Measurements from ENCODE around the gene HEY2. TPM values are rescaled to one million over a fixed set of nuclear protein-coding genes. Genes with fewer than 3 reads are reported as not detected.
A peak's percentile ranks its signal among the peaks of the same experiment; 100 is the strongest.

Gene HEY2
- total and polyA plus RNA-seq, 2 donors (not counting 1 experiment from before 2014, with no cell fraction given), result not detected

DNA sequence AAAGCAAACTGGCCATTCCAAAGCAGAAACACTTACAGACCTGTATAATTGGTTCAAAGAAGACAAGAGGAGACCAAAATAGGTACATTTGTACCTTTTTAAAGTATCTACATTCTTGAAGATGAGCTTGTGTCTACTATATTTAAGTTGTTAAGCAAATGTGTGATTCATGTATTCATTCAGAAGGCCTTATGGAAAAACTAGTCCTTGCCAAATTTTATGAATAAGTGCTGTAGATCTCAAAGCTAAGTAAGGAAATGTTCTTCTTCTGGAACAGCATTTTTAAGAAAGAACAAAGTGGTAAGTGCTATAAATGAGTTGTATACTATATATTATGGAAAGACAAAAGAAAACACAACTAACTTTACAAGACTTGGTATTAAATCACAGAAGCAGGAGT lies 22.2 kb upstream of the HEY2 start:
- Histone ChIP-seq H3K9ac (ENCODE audit: insufficient read depth, low read length) (no peak overlapping the region), H3K36me3 (ENCODE audit: control insufficient read depth, insufficient read depth, low read length) (no peaks in the 10 kb centered on the region), H3K4me2 (ENCODE audit: extremely low read depth, insufficient read depth, low read length) (no peak overlapping the region), H3K79me2 (ENCODE audit: control insufficient read depth, insufficient read depth, low read length) (no peaks in the 10 kb centered on the region), H3K4me3 (replicated peaks in 1 of 4; ENCODE audit: control extremely low read depth in 1 of 4, insufficient read depth in 1 of 4, low read depth in 3 of 4, low read length in 4 of 4) (no peak overlapping the region), H3K27me3 (ENCODE audit: control insufficient read depth, insufficient read depth, low read length) (no peaks in the 10 kb centered on the region), H4K20me1 (ENCODE audit: control insufficient read depth, extremely low read depth, insufficient read depth, low read length) (no peaks in the 10 kb centered on the region), H2AFZ (ENCODE audit: low read length) (no peak overlapping the region), H3K9me3 (ENCODE audit: control insufficient read depth, insufficient read depth, low read depth, low read length) (no peaks in the 10 kb centered on the region), H3K27ac (ENCODE audit: insufficient read depth, low read length) (no peak overlapping the region), H3K4me1 (ENCODE audit: control insufficient read depth, extremely low read depth, insufficient read depth, low read length) (no peaks in the 10 kb centered on the region)
- TF ChIP-seq EZH2 (IDR thresholded peaks at IDR 0.05; ENCODE audit: low read length, missing control alignments), result no peak
- TF ChIP-seq, protein P1, sequence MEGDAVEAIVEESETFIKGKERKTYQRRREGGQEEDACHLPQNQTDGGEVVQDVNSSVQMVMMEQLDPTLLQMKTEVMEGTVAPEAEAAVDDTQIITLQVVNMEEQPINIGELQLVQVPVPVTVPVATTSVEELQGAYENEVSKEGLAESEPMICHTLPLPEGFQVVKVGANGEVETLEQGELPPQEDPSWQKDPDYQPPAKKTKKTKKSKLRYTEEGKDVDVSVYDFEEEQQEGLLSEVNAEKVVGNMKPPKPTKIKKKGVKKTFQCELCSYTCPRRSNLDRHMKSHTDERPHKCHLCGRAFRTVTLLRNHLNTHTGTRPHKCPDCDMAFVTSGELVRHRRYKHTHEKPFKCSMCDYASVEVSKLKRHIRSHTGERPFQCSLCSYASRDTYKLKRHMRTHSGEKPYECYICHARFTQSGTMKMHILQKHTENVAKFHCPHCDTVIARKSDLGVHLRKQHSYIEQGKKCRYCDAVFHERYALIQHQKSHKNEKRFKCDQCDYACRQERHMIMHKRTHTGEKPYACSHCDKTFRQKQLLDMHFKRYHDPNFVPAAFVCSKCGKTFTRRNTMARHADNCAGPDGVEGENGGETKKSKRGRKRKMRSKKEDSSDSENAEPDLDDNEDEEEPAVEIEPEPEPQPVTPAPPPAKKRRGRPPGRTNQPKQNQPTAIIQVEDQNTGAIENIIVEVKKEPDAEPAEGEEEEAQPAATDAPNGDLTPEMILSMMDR (conservative IDR thresholded peaks at IDR 0.05 in 1 of 2, IDR thresholded peaks at IDR 0.05 in 1 of 2; ENCODE audit: low read depth in 1 of 2, low read length in 2 of 2), result no peak
- DNase-seq (ENCODE audit: low read depth in 2 of 2), result no peak

DNA sequence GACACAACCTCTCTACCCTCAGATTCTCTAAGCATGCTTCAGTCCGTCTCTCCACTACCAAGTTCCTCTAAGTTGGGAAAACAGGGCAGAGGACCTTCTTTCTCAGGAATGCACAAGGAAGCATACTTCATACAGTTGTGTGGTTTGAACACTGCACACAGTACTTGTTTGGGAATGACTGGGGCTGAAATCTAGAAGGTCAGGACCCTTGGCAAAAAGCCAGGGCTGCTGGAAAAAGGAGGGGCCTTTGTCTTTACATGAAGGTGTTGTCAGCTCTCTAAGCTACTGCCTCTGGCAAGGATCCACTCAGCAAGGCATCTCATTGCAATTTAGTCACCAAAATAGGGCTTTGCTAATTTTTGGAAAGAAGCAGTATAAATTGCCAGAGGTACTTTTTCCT lies 20.7 kb upstream of the HEY2 start:
- Histone ChIP-seq H4K20me1 (ENCODE audit: control insufficient read depth, extremely low read depth, insufficient read depth, low read length) (no peaks in the 10 kb centered on the region), H3K4me1 (ENCODE audit: control insufficient read depth, extremely low read depth, insufficient read depth, low read length) (no peaks in the 10 kb centered on the region), H3K79me2 (ENCODE audit: control insufficient read depth, insufficient read depth, low read length) (no peaks in the 10 kb centered on the region), H3K4me3 (replicated peaks in 1 of 4; ENCODE audit: control extremely low read depth in 1 of 4, insufficient read depth in 1 of 4, low read depth in 3 of 4, low read length in 4 of 4) (no peak overlapping the region), H3K4me2 (ENCODE audit: extremely low read depth, insufficient read depth, low read length) (no peak overlapping the region), H3K9me3 (ENCODE audit: control insufficient read depth, insufficient read depth, low read depth, low read length) (no peaks in the 10 kb centered on the region), H2AFZ (ENCODE audit: low read length) (no peak overlapping the region), H3K27me3 (ENCODE audit: control insufficient read depth, insufficient read depth, low read length) (no peaks in the 10 kb centered on the region), H3K36me3 (ENCODE audit: control insufficient read depth, insufficient read depth, low read length) (no peaks in the 10 kb centered on the region), H3K27ac (ENCODE audit: insufficient read depth, low read length) (no peak overlapping the region), H3K9ac (ENCODE audit: insufficient read depth, low read length) (no peak overlapping the region)
- DNase-seq (ENCODE audit: low read depth in 2 of 2), result peak in 1 of 2 donors; percentile 3
- no peak for TF ChIP-seq EZH2 (IDR thresholded peaks at IDR 0.05; ENCODE audit: low read length, missing control alignments)
- TF ChIP-seq, protein P1 (conservative IDR thresholded peaks at IDR 0.05 in 1 of 2, IDR thresholded peaks at IDR 0.05 in 1 of 2; ENCODE audit: low read depth in 1 of 2, low read length in 2 of 2), result no peak

- TF ChIP-seq, protein P1 (conservative IDR thresholded peaks at IDR 0.05 in 1 of 2, IDR thresholded peaks at IDR 0.05 in 1 of 2; ENCODE audit: low read depth in 1 of 2, low read length in 2 of 2), result no peak
- no peak for TF ChIP-seq EZH2 (IDR thresholded peaks at IDR 0.05; ENCODE audit: low read length, missing control alignments)
- H3K27ac ChIP-seq (ENCODE audit: insufficient read depth, low read length), result no peak overlapping the region
- no peak overlapping the region for H2AFZ ChIP-seq (ENCODE audit: low read length)
- H3K36me3 ChIP-seq (ENCODE audit: control insufficient read depth, insufficient read depth, low read length), result no peaks in the 10 kb centered on the region
- no peak overlapping the region for H3K4me3 ChIP-seq (replicated peaks in 1 of 4; ENCODE audit: control extremely low read depth in 1 of 4, insufficient read depth in 1 of 4, low read depth in 3 of 4, low read length in 4 of 4)
- no peaks in the 10 kb centered on the region for H3K27me3 ChIP-seq (ENCODE audit: control insufficient read depth, insufficient read depth, low read length)
- no peak for DNase-seq (ENCODE audit: low read depth in 2 of 2)
- H3K9me3 ChIP-seq (ENCODE audit: control insufficient read depth, insufficient read depth, low read depth, low read length), result no peaks in the 10 kb centered on the region
- H4K20me1 ChIP-seq (ENCODE audit: control insufficient read depth, extremely low read depth, insufficient read depth, low read length), result no peaks in the 10 kb centered on the region
- H3K9ac ChIP-seq (ENCODE audit: insufficient read depth, low read length), result no peak overlapping the region
- H3K4me2 ChIP-seq (ENCODE audit: extremely low read depth, insufficient read depth, low read length), result no peak overlapping the region
- no peaks in the 10 kb centered on the region for H3K4me1 ChIP-seq (ENCODE audit: control insufficient read depth, extremely low read depth, insufficient read depth, low read length)
- no peaks in the 10 kb centered on the region for H3K79me2 ChIP-seq (ENCODE audit: control insufficient read depth, insufficient read depth, low read length)
These were observed 19.4 kb upstream of the HEY2 start for GRCh38 chr6:125729983-125730382.
